ENCODE data around the gene GALR3.
"Not testable (repeated sequence)": the region's sequence is repeated elsewhere in the genome, so short reads cannot be mapped to it uniquely, and the experiment has no call there.

Gene GALR3

DNA sequence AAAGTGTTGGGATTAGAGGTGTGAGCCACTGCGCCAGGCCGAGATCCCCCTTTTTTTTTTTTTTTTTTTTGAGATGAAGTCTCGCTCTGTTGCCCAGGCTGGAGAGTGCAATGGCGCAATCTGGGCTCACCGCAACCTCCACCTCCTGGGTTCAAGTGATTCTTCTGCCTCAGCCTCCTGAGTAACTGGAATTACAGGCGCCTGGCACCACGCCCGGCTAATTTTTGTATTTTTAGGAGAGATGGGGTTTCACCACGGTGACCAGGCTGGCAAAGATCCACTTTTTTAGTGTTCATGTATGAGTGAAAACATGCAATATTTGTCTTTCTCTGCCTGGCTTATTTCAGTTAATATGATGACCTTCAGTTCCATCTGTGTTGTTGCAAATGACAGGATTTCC, 23.2 kb upstream of the GALR3 start:
- not testable (repeated sequence) for H3K36me3 ChIP-seq (replicated peaks in 1 of 2; ENCODE audit: control insufficient read depth in 2 of 2, insufficient read depth in 2 of 2, low read length in 2 of 2); H2BK5ac ChIP-seq (ENCODE audit: low read length); H3K4me2 ChIP-seq (ENCODE audit: insufficient read depth, low read length, poor library complexity, severe bottlenecking); H3K27me3 ChIP-seq (ENCODE audit: control insufficient read depth in 3 of 3, insufficient read depth in 3 of 3, low read depth in 1 of 3, low read length in 3 of 3); H4K91ac ChIP-seq (ENCODE audit: low read depth, low read length, poor library complexity); DNase-seq (ENCODE audit: low spot score); H3K18ac ChIP-seq (ENCODE audit: low read length); H4K8ac ChIP-seq (ENCODE audit: low read depth, low read length); H2AK5ac ChIP-seq (ENCODE audit: low read depth, low read length); H2BK120ac ChIP-seq (ENCODE audit: low read depth, low read length); H3K4ac ChIP-seq (ENCODE audit: low read length); H3K27ac ChIP-seq (replicated peaks; ENCODE audit: low read length); H2BK15ac ChIP-seq (ENCODE audit: low read length); H2AFZ ChIP-seq (ENCODE audit: low read length); H3K4me3 ChIP-seq (ENCODE audit: low read length in 2 of 2); H3K14ac ChIP-seq (ENCODE audit: low read length); H3K9me3 ChIP-seq (replicated peaks in 1 of 2; ENCODE audit: control insufficient read depth in 2 of 2, insufficient read depth in 1 of 2, low read depth in 1 of 2, low read length in 2 of 2); H3K23ac ChIP-seq (ENCODE audit: low read depth, low read length, poor library complexity); H3K9ac ChIP-seq (ENCODE audit: low read depth, low read length, poor library complexity); H3K79me1 ChIP-seq (ENCODE audit: low read depth, low read length); H2BK12ac ChIP-seq (ENCODE audit: low read length)
- peaks cover 13 to 14% of the 10 kb centered on the region in 2 donors for H3K4me1 ChIP-seq (ENCODE audit: control insufficient read depth in 2 of 2, insufficient read depth in 1 of 2, low read depth in 1 of 2, low read length in 2 of 2)
- WGBS, 2 donors (ENCODE audit: extremely low coverage in 2 of 2, insufficient read length in 2 of 2, insufficient replicate concordance in 1 of 2) = no CpG with 5 or more reads among the region's 9 CpGs

DNA sequence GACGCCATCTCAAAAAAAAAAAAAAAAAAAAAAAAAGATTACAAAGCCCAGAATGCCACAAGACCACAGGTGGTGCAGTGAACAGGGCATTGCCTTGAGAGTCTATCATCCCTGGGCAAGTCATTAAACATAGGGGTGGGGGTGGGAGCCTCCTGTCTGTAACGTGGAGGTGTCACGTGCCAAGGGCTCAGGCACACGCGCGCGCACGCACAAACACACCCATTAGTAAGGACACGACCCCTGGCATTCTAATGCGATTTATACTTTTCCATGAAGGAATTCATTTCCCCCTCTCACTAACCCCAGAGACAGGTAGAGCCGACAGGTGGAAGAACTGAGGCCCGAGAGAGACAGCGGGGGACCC, 21.3 kb upstream of the GALR3 start:
- H2AK5ac ChIP-seq (ENCODE audit: low read depth, low read length) = no peak overlapping the region
- peak overlapping the region; percentile 80 for H3K23ac ChIP-seq (ENCODE audit: low read depth, low read length, poor library complexity)
- no peak overlapping the region for H4K8ac ChIP-seq (ENCODE audit: low read depth, low read length)
- H4K91ac ChIP-seq (ENCODE audit: low read depth, low read length, poor library complexity) = no peak overlapping the region
- peak overlapping the region; percentile 49 for H2BK15ac ChIP-seq (ENCODE audit: low read length)
- H3K4me2 ChIP-seq (ENCODE audit: insufficient read depth, low read length, poor library complexity, severe bottlenecking) = peak overlapping the region; percentile 100
- no CpG with 5 or more reads among the region's 13 CpGs for WGBS, 2 donors (ENCODE audit: extremely low coverage in 2 of 2, insufficient read length in 2 of 2, insufficient replicate concordance in 1 of 2)
- H3K14ac ChIP-seq (ENCODE audit: low read length) = no peak overlapping the region
- peak overlapping the region; percentile 93 for H2AFZ ChIP-seq (ENCODE audit: low read length)
- H3K18ac ChIP-seq (ENCODE audit: low read length) = peak overlapping the region; percentile 65
- H3K4me1 ChIP-seq (ENCODE audit: control insufficient read depth in 2 of 2, insufficient read depth in 1 of 2, low read depth in 1 of 2, low read length in 2 of 2) = peaks cover 19 to 21% of the 10 kb centered on the region in 2 donors
- no peak overlapping the region for H3K4ac ChIP-seq (ENCODE audit: low read length)
- no peak for DNase-seq (ENCODE audit: low spot score)
- no peaks in the 10 kb centered on the region for H3K9me3 ChIP-seq (replicated peaks in 1 of 2; ENCODE audit: control insufficient read depth in 2 of 2, insufficient read depth in 1 of 2, low read depth in 1 of 2, low read length in 2 of 2)
- H2BK12ac ChIP-seq (ENCODE audit: low read length) = peak overlapping the region; percentile 73
- H3K9ac ChIP-seq (ENCODE audit: low read depth, low read length, poor library complexity) = no peak overlapping the region
- H2BK5ac ChIP-seq (ENCODE audit: low read length) = no peak overlapping the region
- H3K36me3 ChIP-seq (replicated peaks in 1 of 2; ENCODE audit: control insufficient read depth in 2 of 2, insufficient read depth in 2 of 2, low read length in 2 of 2) = no peaks in the 10 kb centered on the region
- H3K4me3 ChIP-seq (ENCODE audit: low read length in 2 of 2) = peak overlapping the region; percentile 73 to 80
- no peak overlapping the region for H3K27ac ChIP-seq (replicated peaks; ENCODE audit: low read length)
- peaks cover 2 to 24% (median 18%) of the 10 kb centered on the region in 3 experiments for H3K27me3 ChIP-seq (ENCODE audit: control insufficient read depth in 3 of 3, insufficient read depth in 3 of 3, low read depth in 1 of 3, low read length in 3 of 3)
- peak overlapping the region; percentile 41 for H2BK120ac ChIP-seq (ENCODE audit: low read depth, low read length)
- peaks cover 6% of the 10 kb centered on the region for H3K79me1 ChIP-seq (ENCODE audit: low read depth, low read length)

DNA sequence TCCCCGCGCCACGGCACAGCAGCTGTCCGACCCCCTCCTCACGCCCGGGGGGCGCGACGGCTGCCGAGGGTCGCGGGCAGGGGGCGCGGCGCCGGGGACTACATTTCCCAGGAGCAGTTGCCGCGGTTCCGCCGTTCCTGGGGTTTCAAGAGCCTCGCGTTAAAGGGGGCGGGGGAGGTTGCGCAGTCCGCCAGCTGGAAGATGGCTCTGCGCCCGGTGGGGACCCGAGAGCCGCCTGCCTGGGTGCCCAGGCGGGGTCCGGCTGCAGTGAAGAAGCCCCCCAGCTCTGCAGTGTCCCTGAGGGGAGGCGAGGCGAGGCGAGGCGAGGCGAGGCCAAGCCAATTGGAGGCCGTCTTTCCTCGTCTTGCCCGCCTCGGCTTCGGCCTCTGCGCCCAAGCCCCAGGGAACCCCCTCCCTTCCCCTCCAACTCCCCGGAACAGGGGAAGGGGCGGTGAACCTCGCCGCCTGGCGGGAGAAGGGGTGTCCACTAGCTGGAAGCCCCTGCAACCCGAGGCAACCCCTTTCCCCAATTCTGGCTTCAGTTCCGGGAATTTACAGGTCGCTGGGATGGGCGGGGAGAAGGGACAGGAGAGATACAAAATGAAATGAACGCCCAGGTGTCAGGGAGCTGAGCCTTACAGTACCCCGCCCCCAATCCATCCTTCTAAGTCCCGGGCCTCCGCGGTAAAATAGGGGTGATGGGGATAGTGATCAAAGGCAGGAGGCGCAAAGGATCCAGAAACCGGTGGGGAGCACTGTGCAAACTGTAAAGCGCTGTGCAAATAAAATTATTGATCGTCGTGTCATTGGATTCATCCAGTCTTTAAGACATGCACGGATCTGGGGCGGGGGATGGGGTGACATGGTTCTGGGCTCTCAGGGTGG, 20.6 kb upstream of the GALR3 start:
- DNase-seq (ENCODE audit: low spot score) = peak; percentile 73
- Histone ChIP-seq H4K91ac (ENCODE audit: low read depth, low read length, poor library complexity) (no peak overlapping the region), H3K4me2 (ENCODE audit: insufficient read depth, low read length, poor library complexity, severe bottlenecking) (peak overlapping the region; percentile 100), H3K4me1 (ENCODE audit: control insufficient read depth in 2 of 2, insufficient read depth in 1 of 2, low read depth in 1 of 2, low read length in 2 of 2) (peaks cover 19 to 21% of the 10 kb centered on the region in 2 donors), H4K8ac (ENCODE audit: low read depth, low read length) (no peak overlapping the region), H3K23ac (ENCODE audit: low read depth, low read length, poor library complexity) (peak overlapping the region; percentile 80), H3K4ac (ENCODE audit: low read length) (no peak overlapping the region), H2BK5ac (ENCODE audit: low read length) (peak overlapping the region; percentile 93), H3K79me1 (ENCODE audit: low read depth, low read length) (peaks cover 4% of the 10 kb centered on the region), H2BK120ac (ENCODE audit: low read depth, low read length) (peak overlapping the region; percentile 41), H2BK15ac (ENCODE audit: low read length) (peak overlapping the region; percentile 58), H3K36me3 (replicated peaks in 1 of 2; ENCODE audit: control insufficient read depth in 2 of 2, insufficient read depth in 2 of 2, low read length in 2 of 2) (no peaks in the 10 kb centered on the region), H3K4me3 (ENCODE audit: low read length in 2 of 2) (peak overlapping the region; percentile 73 to 80), H3K9me3 (replicated peaks in 1 of 2; ENCODE audit: control insufficient read depth in 2 of 2, insufficient read depth in 1 of 2, low read depth in 1 of 2, low read length in 2 of 2) (no peaks in the 10 kb centered on the region), H3K18ac (ENCODE audit: low read length) (peak overlapping the region; percentile 98), H2AFZ (ENCODE audit: low read length) (peak overlapping the region; percentile 93), H3K14ac (ENCODE audit: low read length) (no peak overlapping the region), H3K27ac (replicated peaks; ENCODE audit: low read length) (peak overlapping the region; percentile 59), H2BK12ac (ENCODE audit: low read length) (peak overlapping the region; percentile 41), H2AK5ac (ENCODE audit: low read depth, low read length) (peak overlapping the region; percentile 14), H3K9ac (ENCODE audit: low read depth, low read length, poor library complexity) (peak overlapping the region; percentile 86), H3K27me3 (ENCODE audit: control insufficient read depth in 3 of 3, insufficient read depth in 3 of 3, low read depth in 1 of 3, low read length in 3 of 3) (peaks cover 2 to 24% (median 18%) of the 10 kb centered on the region in 3 experiments)
- no CpG with 5 or more reads among the region's 63 CpGs for WGBS, 2 donors (ENCODE audit: extremely low coverage in 2 of 2, insufficient read length in 2 of 2, insufficient replicate concordance in 1 of 2)

DNA sequence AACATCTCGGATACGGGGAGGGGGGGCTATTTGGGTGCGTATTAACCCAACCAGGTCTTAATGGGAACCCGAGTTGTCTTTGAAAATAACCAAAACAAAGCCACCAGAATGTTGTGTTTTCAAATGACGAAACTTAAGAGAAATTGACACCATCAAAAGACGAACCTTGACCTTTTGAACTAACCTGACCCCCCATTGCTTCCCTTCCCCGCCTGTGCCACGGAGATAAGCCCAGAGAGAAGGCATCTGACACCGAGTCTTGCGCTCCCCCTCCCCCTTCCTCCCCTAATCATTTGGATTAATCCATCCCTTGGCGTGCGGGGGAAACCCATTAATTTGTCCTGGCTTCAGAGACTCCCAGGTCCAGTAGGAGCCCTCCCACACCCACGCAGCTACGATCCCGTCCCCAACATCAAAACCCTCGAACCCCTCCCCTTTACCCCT, 20.0 kb upstream of the GALR3 start:
- peak overlapping the region; percentile 38 for H3K23ac ChIP-seq (ENCODE audit: low read depth, low read length, poor library complexity)
- H2AFZ ChIP-seq (ENCODE audit: low read length) = peak overlapping the region; percentile 93
- peak overlapping the region; percentile 93 for H2BK5ac ChIP-seq (ENCODE audit: low read length)
- H3K4ac ChIP-seq (ENCODE audit: low read length) = no peak overlapping the region
- H3K18ac ChIP-seq (ENCODE audit: low read length) = peak overlapping the region; percentile 96
- no peak overlapping the region for H4K91ac ChIP-seq (ENCODE audit: low read depth, low read length, poor library complexity)
- no peak overlapping the region for H3K14ac ChIP-seq (ENCODE audit: low read length)
- no peaks in the 10 kb centered on the region for H3K9me3 ChIP-seq (replicated peaks in 1 of 2; ENCODE audit: control insufficient read depth in 2 of 2, insufficient read depth in 1 of 2, low read depth in 1 of 2, low read length in 2 of 2)
- H3K27ac ChIP-seq (replicated peaks; ENCODE audit: low read length) = peak overlapping the region; percentile 71
- H2BK120ac ChIP-seq (ENCODE audit: low read depth, low read length) = peak overlapping the region; percentile 95
- H2AK5ac ChIP-seq (ENCODE audit: low read depth, low read length) = no peak overlapping the region
- no peak overlapping the region for H4K8ac ChIP-seq (ENCODE audit: low read depth, low read length)
- H3K27me3 ChIP-seq (ENCODE audit: control insufficient read depth in 3 of 3, insufficient read depth in 3 of 3, low read depth in 1 of 3, low read length in 3 of 3) = peaks cover 2 to 25% (median 18%) of the 10 kb centered on the region in 3 experiments
- H3K79me1 ChIP-seq (ENCODE audit: low read depth, low read length) = peaks cover 4% of the 10 kb centered on the region
- H3K4me3 ChIP-seq (ENCODE audit: low read length in 2 of 2) = peak overlapping the region; percentile 73 to 80
- H3K9ac ChIP-seq (ENCODE audit: low read depth, low read length, poor library complexity) = no peak overlapping the region
- no peak for DNase-seq (ENCODE audit: low spot score)
- no peak overlapping the region for H2BK15ac ChIP-seq (ENCODE audit: low read length)
- peak overlapping the region; percentile 100 for H3K4me2 ChIP-seq (ENCODE audit: insufficient read depth, low read length, poor library complexity, severe bottlenecking)
- H2BK12ac ChIP-seq (ENCODE audit: low read length) = no peak overlapping the region
- H3K4me1 ChIP-seq (ENCODE audit: control insufficient read depth in 2 of 2, insufficient read depth in 1 of 2, low read depth in 1 of 2, low read length in 2 of 2) = peaks cover 21% of the 10 kb centered on the region in 2 donors
- no peaks in the 10 kb centered on the region for H3K36me3 ChIP-seq (replicated peaks in 1 of 2; ENCODE audit: control insufficient read depth in 2 of 2, insufficient read depth in 2 of 2, low read length in 2 of 2)
- WGBS, 2 donors (ENCODE audit: extremely low coverage in 2 of 2, insufficient read length in 2 of 2, insufficient replicate concordance in 1 of 2) = no CpG with 5 or more reads among the region's 16 CpGs
